Hematopoietic multipotent progenitor cell treated with erythropoietin and hydrocortisone succinate and interleukin-3 and kit ligand, for 8 days (in vitro differentiated cells): ENCODE data around the gene SUSD3.
A peak's percentile ranks its signal among the peaks of the same experiment; 100 is the strongest.
"Not testable (repeated sequence)": the region's sequence is repeated elsewhere in the genome, so short reads cannot be mapped to it uniquely, and the experiment has no call there.

ENCODE experiments used
- DNase-seq: peaks from one replicate; pipeline ENCODE4 v3.0.0-alpha.2; 2015

Gene SUSD3

GRCh38 chr9:93114169-93114983 lies 55.9 kb downstream of the SUSD3 start:
- peak; percentile 77 for DNase-seq

GRCh38 chr9:93114984-93115335 lies 56.5 kb downstream of the SUSD3 start:
- no peak for DNase-seq

GRCh38 chr9:93115486-93116071 lies 57.1 kb downstream of the SUSD3 start:
- DNase-seq, result no peak

GRCh38 chr9:93116072-93116961 lies 57.8 kb downstream of the SUSD3 start:
- no peak for DNase-seq

GRCh38 chr9:93117521-93117920 lies 59.0 kb downstream of the SUSD3 start:
- DNase-seq, result not testable (repeated sequence)

- DNase-seq, result no peak
Measured at GRCh38 chr9:93117924-93118862, 59.7 kb downstream of the SUSD3 start.

- DNase-seq, result no peak
Measured at GRCh38 chr9:93118863-93119702, 60.6 kb downstream of the SUSD3 start.

GRCh38 chr9:93119703-93119952 lies 61.1 kb downstream of the SUSD3 start:
- no peak for DNase-seq

- DNase-seq, result peak; percentile 90
Measured at GRCh38 chr9:93119953-93120845, 61.7 kb downstream of the SUSD3 start.

GRCh38 chr9:93120846-93121315 lies 62.4 kb downstream of the SUSD3 start:
- no peak for DNase-seq

GRCh38 chr9:93121316-93122241 lies 63.1 kb downstream of the SUSD3 start:
- DNase-seq, result no peak

- DNase-seq, result no peak
Measured at GRCh38 chr9:93122721-93123221, 64.3 kb downstream of the SUSD3 start.

- no peak for DNase-seq
Measured at GRCh38 chr9:93123561-93124283, 65.2 kb downstream of the SUSD3 start.

GRCh38 chr9:93124793-93125192 lies 66.3 kb downstream of the SUSD3 start:
- no peak for DNase-seq

- DNase-seq, result no peak
Measured at GRCh38 chr9:93125331-93125894, 66.9 kb downstream of the SUSD3 start.

GRCh38 chr9:93126151-93126781 lies 67.8 kb downstream of the SUSD3 start:
- DNase-seq, result no peak

- no peak for DNase-seq
Measured at GRCh38 chr9:93126825-93127368, 68.4 kb downstream of the SUSD3 start.
